GM21381 (cell line): ENCODE data around the gene AP1B1.
"Not testable (repeated sequence)": the region's sequence is repeated elsewhere in the genome, so short reads cannot be mapped to it uniquely, and the experiment has no call there.

Experiments
- ATAC-seq: cut with Tn5 transposase; IDR thresholded peaks from one replicate; pipeline ENCODE4 v1.9.1; 2021; ENCODE audit warnings: mild to moderate bottlenecking, moderate library complexity; ENCODE audit not compliant: unreplicated experiment

AP1B1 gene

GRCh38 chr22:29352778-29353177 lies 35.6 kb downstream of the AP1B1 start:
- no peak for ATAC-seq

GRCh38 chr22:29351891-29352290 lies 36.5 kb downstream of the AP1B1 start:
- ATAC-seq = no peak

DNA sequence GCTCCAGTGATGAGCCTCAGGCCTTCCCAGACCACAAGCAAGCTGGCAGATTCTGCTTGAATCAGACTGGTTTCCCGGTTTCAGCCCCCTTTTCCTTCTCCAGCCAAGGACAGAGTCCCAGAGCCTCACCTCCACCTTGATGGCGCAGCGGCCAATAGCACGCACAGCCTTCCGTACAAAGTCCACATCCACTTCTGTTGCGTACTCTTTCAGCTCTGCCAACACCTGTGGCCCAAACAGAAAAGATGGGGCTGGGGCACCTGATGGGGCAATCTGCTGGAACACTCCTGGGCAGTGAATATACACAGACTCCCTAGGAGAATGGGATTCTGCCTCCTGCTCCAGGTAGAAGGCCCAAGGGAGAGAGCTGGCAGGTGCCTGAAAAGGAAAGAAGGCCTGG lies 37.3 kb downstream of the AP1B1 start:
- no peak for ATAC-seq

GRCh38 chr22:29348956-29349355 lies 39.4 kb downstream of the AP1B1 start:
- ATAC-seq = no peak

DNA sequence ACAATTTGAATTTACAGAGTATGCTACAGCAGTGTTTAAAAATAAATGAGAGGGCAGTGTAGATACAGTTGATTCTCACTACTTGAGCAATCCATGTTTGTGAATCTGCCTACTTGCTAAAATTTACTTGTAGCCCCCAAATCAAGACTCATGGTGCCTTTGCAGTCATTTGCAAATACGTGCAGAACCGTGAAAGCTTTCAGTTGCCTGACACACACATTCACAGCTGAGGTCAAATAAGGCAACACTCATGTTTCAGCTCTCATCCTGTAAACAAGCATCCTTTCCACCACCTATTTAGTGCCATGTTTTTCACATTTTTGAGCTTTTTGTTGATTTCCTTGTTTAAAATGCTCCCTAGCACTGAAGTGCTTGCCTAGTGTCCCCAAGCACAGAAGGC lies 40.3 kb downstream of the AP1B1 start:
- no peak for ATAC-seq

DNA sequence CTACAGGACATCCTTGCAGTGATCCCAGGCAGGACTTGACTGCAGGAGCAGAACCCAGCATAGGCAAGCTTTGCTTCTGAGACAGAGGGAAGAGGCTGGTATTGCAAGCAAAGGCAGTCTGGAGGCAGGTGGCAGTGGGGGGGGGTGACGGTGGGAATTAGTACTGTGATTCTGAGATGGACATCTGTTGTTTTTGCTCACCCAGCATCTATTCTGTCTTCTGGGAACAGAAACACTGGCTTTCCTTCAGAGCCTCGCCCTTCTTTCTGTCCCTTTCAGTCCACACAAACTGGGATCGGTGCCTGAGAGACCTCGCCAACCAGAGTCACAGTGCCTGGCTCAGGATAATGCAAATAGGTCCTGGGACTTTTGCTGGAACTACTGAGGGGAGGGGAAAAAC lies 41.7 kb downstream of the AP1B1 start:
- no peak for ATAC-seq

- ATAC-seq = no peak
These were observed 42.4 kb downstream of the AP1B1 start for GRCh38 chr22:29345932-29346331.

DNA sequence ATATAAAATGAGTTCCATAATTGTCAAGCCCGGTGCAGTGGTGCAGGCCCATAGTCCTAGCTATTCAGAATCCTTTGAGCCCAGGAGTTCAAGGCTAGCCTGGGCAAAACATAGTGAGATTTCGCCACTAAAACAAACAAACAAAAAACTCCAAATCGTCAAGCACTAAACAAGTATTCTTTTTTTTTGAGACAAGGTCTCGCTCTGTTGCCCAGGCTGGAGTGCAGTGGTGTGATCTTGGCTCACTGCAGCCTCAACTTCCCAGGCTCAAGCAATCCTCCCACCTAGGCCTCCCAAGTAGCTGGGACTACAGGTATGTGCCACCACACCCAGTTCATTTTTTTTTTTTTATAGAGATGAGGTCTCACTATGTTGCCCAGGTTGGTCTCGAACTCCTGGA lies 43.5 kb downstream of the AP1B1 start:
- ATAC-seq = not testable (repeated sequence)

DNA sequence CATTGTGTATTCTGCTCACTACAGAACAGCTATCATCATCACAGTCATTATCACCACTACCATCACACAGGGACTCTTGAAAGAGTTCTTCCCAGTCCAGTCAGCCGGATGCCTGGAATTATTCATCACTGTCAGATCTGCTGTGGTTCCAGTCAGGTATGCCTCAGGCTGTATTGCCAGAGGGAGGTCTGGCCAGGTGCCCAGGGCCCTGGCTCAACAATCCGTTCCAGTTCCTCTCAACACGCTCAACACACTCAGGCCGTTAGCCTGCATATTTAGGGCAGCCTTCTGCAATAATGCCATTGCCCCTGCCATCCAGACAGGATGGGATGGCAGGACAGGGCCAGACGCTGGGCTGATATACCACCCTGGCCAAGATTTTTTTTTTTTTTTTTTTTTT lies 44.2 kb downstream of the AP1B1 start:
- ATAC-seq = no peak

DNA sequence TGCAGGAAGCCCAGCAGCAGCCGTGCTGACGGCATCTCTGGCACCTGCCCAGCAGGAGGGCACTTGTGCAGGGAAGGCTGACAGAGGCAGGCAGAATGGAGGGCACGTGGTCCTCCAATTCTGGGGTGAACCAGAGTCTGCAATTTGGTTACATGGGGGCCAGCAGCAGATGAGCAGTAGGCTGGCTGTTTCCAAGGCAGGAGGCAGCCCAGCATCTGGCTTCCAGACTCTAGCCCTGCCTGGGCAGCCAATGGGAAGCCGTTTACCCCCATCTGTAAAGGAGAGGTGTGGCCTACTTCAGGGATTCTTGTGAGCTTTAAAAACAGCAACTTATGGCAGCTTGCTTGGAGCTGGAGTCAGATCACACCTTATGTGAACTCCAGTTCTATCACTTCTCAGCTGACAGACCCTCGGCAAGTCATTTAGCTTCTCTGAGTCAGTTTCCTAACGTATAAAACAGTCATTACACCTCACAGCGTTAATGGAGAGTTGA lies 45.0 kb downstream of the AP1B1 start:
- no peak for ATAC-seq

DNA sequence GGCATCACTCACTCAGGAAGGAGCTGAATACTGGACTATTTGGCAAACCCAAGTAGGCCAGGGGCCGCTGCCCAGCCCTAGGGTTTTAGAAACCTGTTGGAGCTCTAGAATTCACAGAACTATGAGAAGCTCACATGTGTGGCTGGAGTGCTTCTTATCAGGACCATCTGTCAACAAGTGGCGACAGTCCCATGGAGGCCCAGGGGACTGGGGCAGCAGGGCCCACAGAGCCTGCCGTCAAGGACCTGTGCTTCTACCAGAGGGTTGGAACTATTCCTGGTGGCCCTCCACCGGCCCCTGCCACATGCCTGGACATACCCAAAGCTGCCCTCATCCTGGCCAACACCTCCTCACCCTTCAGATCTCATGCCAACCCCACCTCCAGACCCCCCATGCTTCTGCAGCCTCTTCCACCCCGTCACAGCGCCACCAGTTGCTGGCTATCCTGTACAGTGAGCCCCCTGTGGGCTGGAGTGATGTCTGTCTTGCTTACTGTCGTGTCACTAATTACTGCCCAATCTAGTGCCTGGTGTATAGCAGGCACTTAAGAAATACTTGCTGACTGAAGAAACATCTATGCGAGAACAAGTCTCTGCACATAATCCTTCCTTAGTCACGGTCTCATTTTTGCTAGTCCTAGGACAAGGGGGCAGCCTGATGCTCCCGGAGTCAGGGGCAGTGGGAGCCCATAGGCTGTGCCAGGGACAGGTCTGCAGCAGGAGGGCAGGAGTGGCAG lies 45.6 kb downstream of the AP1B1 start:
- ATAC-seq = no peak

- no peak for ATAC-seq
These were observed 46.2 kb downstream of the AP1B1 start for GRCh38 chr22:29342177-29342576.

DNA sequence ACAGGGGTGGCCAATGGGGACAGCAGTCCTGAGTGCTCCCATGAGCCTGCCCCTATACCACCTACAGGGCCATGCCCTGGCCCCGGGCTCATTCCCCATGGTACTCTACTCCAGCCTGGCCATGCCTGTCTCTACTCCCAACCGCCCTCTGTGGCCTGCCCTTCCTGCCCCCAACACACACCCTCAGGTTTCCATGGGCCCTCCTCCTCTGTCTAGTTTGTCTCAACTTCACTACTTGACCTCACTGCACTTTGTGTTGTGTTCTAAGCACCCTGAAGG lies 46.6 kb downstream of the AP1B1 start:
- ATAC-seq = no peak

GRCh38 chr22:29341056-29341848 lies 47.1 kb downstream of the AP1B1 start:
- no peak for ATAC-seq

DNA sequence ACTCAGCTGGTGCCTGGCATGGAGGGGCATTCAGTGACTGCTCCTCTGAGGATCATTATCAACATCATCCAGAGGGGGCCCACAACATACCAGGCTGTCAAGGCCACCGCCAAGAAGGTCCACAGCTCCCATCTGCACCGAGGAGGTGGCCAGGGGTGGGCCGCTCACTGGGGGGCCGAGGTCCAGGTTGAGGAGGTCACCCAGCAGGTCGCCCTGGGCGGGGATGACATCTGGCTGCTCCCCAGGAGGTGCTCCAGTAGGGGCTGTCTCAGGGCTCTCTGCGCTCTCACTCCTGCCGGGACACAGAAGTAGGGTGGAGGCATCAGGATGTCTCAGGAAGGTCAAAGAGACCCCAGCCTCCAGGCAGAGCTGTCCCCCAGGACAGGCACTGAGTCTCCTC lies 47.8 kb downstream of the AP1B1 start:
- ATAC-seq = no peak

- ATAC-seq = no peak
These were observed 48.8 kb downstream of the AP1B1 start for GRCh38 chr22:29339381-29340235.

- no peak for ATAC-seq
These were observed 50.0 kb downstream of the AP1B1 start for GRCh38 chr22:29338398-29338797.

DNA sequence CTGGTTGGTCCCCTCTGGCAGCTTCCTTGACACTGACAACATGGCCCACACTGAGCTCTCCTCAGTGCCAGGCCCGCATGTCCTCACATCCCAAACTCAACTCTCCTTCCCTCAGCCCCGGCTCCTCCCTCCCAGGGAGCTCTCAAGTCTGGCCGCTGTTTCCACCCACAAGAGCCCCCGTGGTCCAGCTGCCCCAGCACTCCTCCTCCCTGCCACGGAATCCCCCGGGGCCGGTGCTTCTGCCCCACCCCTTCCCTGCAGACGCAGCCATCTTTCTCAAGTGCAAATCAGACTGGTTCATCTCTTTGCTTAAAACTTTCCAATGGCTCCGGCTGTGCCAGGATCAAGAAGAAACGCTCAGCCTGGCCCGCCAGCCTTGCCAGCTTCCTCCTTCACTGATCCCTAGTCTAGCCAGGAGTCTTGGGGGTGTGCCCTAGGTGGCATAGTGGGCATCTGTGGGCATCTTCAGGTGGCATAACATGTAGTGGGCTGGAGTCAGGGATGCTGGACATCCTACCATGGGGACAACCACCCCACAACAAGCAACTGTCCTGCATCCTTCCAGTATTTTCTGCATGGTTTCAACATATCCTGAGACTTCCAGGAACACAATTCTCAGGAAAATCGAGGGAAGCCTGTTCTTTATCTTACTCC lies 50.6 kb downstream of the AP1B1 start:
- ATAC-seq = no peak

DNA sequence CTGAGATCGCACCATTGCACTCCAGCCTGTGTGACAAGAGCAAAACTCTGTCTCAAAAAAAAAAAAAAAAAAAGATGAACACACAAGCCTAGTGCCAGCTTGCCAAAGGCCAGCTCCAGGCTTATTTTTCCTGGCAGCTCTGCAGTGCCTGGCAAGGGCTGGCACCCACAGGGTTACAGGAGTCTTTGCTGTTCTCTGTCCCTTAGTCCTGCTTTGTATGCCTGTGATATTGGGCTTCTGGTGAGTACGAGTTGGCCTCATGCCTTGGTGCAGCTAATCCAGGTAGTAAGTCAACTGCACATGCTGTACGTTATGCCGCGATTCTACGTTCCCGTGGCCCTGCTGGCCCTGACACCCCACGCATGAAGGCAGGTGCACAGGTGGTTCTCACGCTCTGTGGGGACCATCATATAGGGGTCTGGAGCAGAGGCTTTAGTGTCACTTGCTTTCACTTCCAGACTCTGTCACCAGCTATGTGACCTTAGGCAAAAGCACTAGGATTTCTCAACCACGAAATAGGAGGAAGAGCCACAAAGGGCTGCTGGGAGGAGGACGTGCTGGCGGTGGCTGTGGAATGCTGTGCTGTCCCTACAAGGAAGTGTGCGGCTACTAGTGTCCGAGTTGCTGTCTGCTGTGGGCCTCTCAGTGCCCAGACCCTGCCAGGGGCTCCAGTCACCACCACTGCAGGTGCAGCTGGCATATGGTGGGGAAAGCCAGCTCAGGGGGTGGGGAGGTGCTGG lies 51.4 kb downstream of the AP1B1 start:
- ATAC-seq = no peak

GRCh38 chr22:29335656-29336055 lies 52.7 kb downstream of the AP1B1 start:
- ATAC-seq = no peak
